ENCODE data around the gene UPF2.

UPF2 gene

GRCh38 chr10:11901454-11901832, 141.2 kb downstream of the UPF2 start:
- ChIA-PET CTCF (no interaction called here), POLR2A (no interaction called here)
- TF ChIP-seq CTCF (IDR thresholded peaks at IDR 0.05; ENCODE audit: insufficient read depth, low read length, missing control alignments) = no peak

GRCh38 chr10:11901036-11901301, 141.6 kb downstream of the UPF2 start:
- POLR2A ChIA-PET = no interaction called here
- DNase-seq (ENCODE audit: low read depth, low spot score) = no peak
- no peak for TF ChIP-seq CTCF (IDR thresholded peaks at IDR 0.05; ENCODE audit: insufficient read depth, low read length, missing control alignments)
- H3K4me3 ChIP-seq (ENCODE audit: low read depth, low read length) = no peak overlapping the region
- CTCF ChIA-PET = no interaction called here

More at GRCh38 chr10:11901454-11901832, 141.2 kb downstream of the UPF2 start:
- DNase-seq (ENCODE audit: low read depth, low spot score) = no peak
- H3K4me3 ChIP-seq (ENCODE audit: low read depth, low read length) = no peak overlapping the region

GRCh38 chr10:11899067-11899876, 143.3 kb downstream of the UPF2 start:
- ChIA-PET CTCF (no interaction called here), POLR2A (no interaction called here)
- no peak overlapping the region for H3K4me3 ChIP-seq (ENCODE audit: low read depth, low read length)
- DNase-seq (ENCODE audit: low read depth, low spot score) = no peak
- TF ChIP-seq CTCF (IDR thresholded peaks at IDR 0.05; ENCODE audit: insufficient read depth, low read length, missing control alignments) = no peak

GRCh38 chr10:11898372-11899066, 144.1 kb downstream of the UPF2 start:
- H3K4me3 ChIP-seq (ENCODE audit: low read depth, low read length) = no peak overlapping the region
- DNase-seq (ENCODE audit: low read depth, low spot score) = no peak

GRCh38 chr10:11898033-11898371, 144.6 kb downstream of the UPF2 start:
- TF ChIP-seq CTCF (IDR thresholded peaks at IDR 0.05; ENCODE audit: insufficient read depth, low read length, missing control alignments) = no peak
- CTCF ChIA-PET = no interaction called here
- no peak overlapping the region for H3K4me3 ChIP-seq (ENCODE audit: low read depth, low read length)
- DNase-seq (ENCODE audit: low read depth, low spot score) = no peak
- POLR2A ChIA-PET = interaction anchor here (0.6 kb wide), 1 partner anchor 15 kb away, joined by 3 read pairs; no protein-coding TSS in a partner anchor

More at GRCh38 chr10:11898372-11899066, 144.1 kb downstream of the UPF2 start:
- POLR2A ChIA-PET = interaction anchor here (0.6 kb wide), 1 partner anchor 15 kb away, joined by 3 read pairs; no protein-coding TSS in a partner anchor
- CTCF ChIA-PET = no interaction called here
- TF ChIP-seq CTCF (IDR thresholded peaks at IDR 0.05; ENCODE audit: insufficient read depth, low read length, missing control alignments) = no peak

GRCh38 chr10:11896549-11897200, 145.9 kb downstream of the UPF2 start:
- POLR2A ChIA-PET = no interaction called here
- CTCF ChIA-PET = no interaction called here
- DNase-seq (ENCODE audit: low read depth, low spot score) = no peak
- H3K4me3 ChIP-seq (ENCODE audit: low read depth, low read length) = no peak overlapping the region
- TF ChIP-seq CTCF (IDR thresholded peaks at IDR 0.05; ENCODE audit: insufficient read depth, low read length, missing control alignments) = no peak
